ENCODE results near the gene KRTAP20-3.

KRTAP20-3 gene

GRCh38 chr21:30612132-30612531, 30.5 kb upstream of the KRTAP20-3 start:
- Histone ChIP-seq H3K4ac (ENCODE audit: low read length) (no peak overlapping the region), H4K91ac (ENCODE audit: low read depth, low read length, poor library complexity) (no peak overlapping the region), H3K14ac (ENCODE audit: low read length) (no peak overlapping the region), H4K8ac (ENCODE audit: low read depth, low read length) (no peak overlapping the region), H3K4me1 (ENCODE audit: control insufficient read depth in 2 of 2, insufficient read depth in 1 of 2, low read depth in 1 of 2, low read length in 2 of 2) (no peaks in the 10 kb centered on the region), H2BK12ac (ENCODE audit: low read length) (no peak overlapping the region), H3K23ac (ENCODE audit: low read depth, low read length, poor library complexity) (no peak overlapping the region), H3K4me3 (ENCODE audit: low read length in 2 of 2) (no peak overlapping the region), H3K9ac (ENCODE audit: low read depth, low read length, poor library complexity) (no peak overlapping the region), H3K27me3 (ENCODE audit: control insufficient read depth in 3 of 3, insufficient read depth in 3 of 3, low read depth in 1 of 3, low read length in 3 of 3) (no peaks in the 10 kb centered on the region), H3K9me3 (replicated peaks in 1 of 2; ENCODE audit: control insufficient read depth in 2 of 2, insufficient read depth in 1 of 2, low read depth in 1 of 2, low read length in 2 of 2) (no peaks in the 10 kb centered on the region), H3K27ac (replicated peaks; ENCODE audit: low read length) (no peak overlapping the region), H2BK120ac (ENCODE audit: low read depth, low read length) (no peak overlapping the region), H2AFZ (ENCODE audit: low read length) (no peak overlapping the region), H3K79me1 (ENCODE audit: low read depth, low read length) (no peaks in the 10 kb centered on the region), H3K18ac (ENCODE audit: low read length) (no peak overlapping the region), H2BK5ac (ENCODE audit: low read length) (no peak overlapping the region), H2BK15ac (ENCODE audit: low read length) (no peak overlapping the region), H3K36me3 (replicated peaks in 1 of 2; ENCODE audit: control insufficient read depth in 2 of 2, insufficient read depth in 2 of 2, low read length in 2 of 2) (no peaks in the 10 kb centered on the region), H2AK5ac (ENCODE audit: low read depth, low read length) (no peak overlapping the region), H3K4me2 (ENCODE audit: insufficient read depth, low read length, poor library complexity, severe bottlenecking) (no peak overlapping the region)
- no CpG with 5 or more reads among the region's 2 CpGs for WGBS, 2 donors (ENCODE audit: extremely low coverage in 2 of 2, insufficient read length in 2 of 2, insufficient replicate concordance in 1 of 2)
- no peak for DNase-seq (ENCODE audit: low spot score)

- no peaks in the 10 kb centered on the region for H3K79me1 ChIP-seq (ENCODE audit: low read depth, low read length)
- H3K4me1 ChIP-seq (ENCODE audit: control insufficient read depth in 2 of 2, insufficient read depth in 1 of 2, low read depth in 1 of 2, low read length in 2 of 2): no peaks in the 10 kb centered on the region
- H3K4me3 ChIP-seq (ENCODE audit: low read length in 2 of 2): no peak within 1 kb of the TSS
- H3K18ac ChIP-seq (ENCODE audit: low read length): peak within 1 kb of the TSS; percentile 48
- peak within 1 kb of the TSS; percentile 82 for H4K8ac ChIP-seq (ENCODE audit: low read depth, low read length)
- peak within 1 kb of the TSS; percentile 78 for H2AK5ac ChIP-seq (ENCODE audit: low read depth, low read length)
- no peak within 1 kb of the TSS for H3K4me2 ChIP-seq (ENCODE audit: insufficient read depth, low read length, poor library complexity, severe bottlenecking)
- H2BK12ac ChIP-seq (ENCODE audit: low read length): no peak within 1 kb of the TSS
- peak within 1 kb of the TSS; percentile 61 for H2BK120ac ChIP-seq (ENCODE audit: low read depth, low read length)
- no CpG with 5 or more reads among the region's 2 CpGs for WGBS, 2 donors (ENCODE audit: extremely low coverage in 2 of 2, insufficient read length in 2 of 2, insufficient replicate concordance in 1 of 2)
- H3K23ac ChIP-seq (ENCODE audit: low read depth, low read length, poor library complexity): no peak within 1 kb of the TSS
- H2BK15ac ChIP-seq (ENCODE audit: low read length): peak within 1 kb of the TSS; percentile 39
- DNase-seq (ENCODE audit: low spot score): no peak
- H4K91ac ChIP-seq (ENCODE audit: low read depth, low read length, poor library complexity): peak within 1 kb of the TSS; percentile 92
- H3K4ac ChIP-seq (ENCODE audit: low read length): no peak within 1 kb of the TSS
- H3K9ac ChIP-seq (ENCODE audit: low read depth, low read length, poor library complexity): no peak within 1 kb of the TSS
- H3K9me3 ChIP-seq (replicated peaks in 1 of 2; ENCODE audit: control insufficient read depth in 2 of 2, insufficient read depth in 1 of 2, low read depth in 1 of 2, low read length in 2 of 2): no peaks in the 10 kb centered on the region
- no peaks in the 10 kb centered on the region for H3K36me3 ChIP-seq (replicated peaks in 1 of 2; ENCODE audit: control insufficient read depth in 2 of 2, insufficient read depth in 2 of 2, low read length in 2 of 2)
- H2BK5ac ChIP-seq (ENCODE audit: low read length): no peak within 1 kb of the TSS
- H3K27ac ChIP-seq (replicated peaks; ENCODE audit: low read length): no peak within 1 kb of the TSS
- H3K14ac ChIP-seq (ENCODE audit: low read length): peak within 1 kb of the TSS; percentile 82
- H3K27me3 ChIP-seq (ENCODE audit: control insufficient read depth in 3 of 3, insufficient read depth in 3 of 3, low read depth in 1 of 3, low read length in 3 of 3): no peaks in the 10 kb centered on the region
- no peak within 1 kb of the TSS for H2AFZ ChIP-seq (ENCODE audit: low read length)
Observed at GRCh38 chr21:30613836-30614235, 28.8 kb upstream of the KRTAP20-3 start, which contains the start of gene KRTAP6-1. TSS of gene KRTAP6-1 (minus strand) at chr21:30613930. CDS start at chr21:30613904, 26 bp downstream.

- Histone ChIP-seq H4K8ac (ENCODE audit: low read depth, low read length) (no peak overlapping the region), H3K27me3 (ENCODE audit: control insufficient read depth in 3 of 3, insufficient read depth in 3 of 3, low read depth in 1 of 3, low read length in 3 of 3) (no peaks in the 10 kb centered on the region), H3K23ac (ENCODE audit: low read depth, low read length, poor library complexity) (no peak overlapping the region), H2AFZ (ENCODE audit: low read length) (no peak overlapping the region), H2AK5ac (ENCODE audit: low read depth, low read length) (no peak overlapping the region), H3K4me1 (ENCODE audit: control insufficient read depth in 2 of 2, insufficient read depth in 1 of 2, low read depth in 1 of 2, low read length in 2 of 2) (no peaks in the 10 kb centered on the region), H3K4ac (ENCODE audit: low read length) (no peak overlapping the region), H3K27ac (replicated peaks; ENCODE audit: low read length) (no peak overlapping the region), H3K79me1 (ENCODE audit: low read depth, low read length) (no peaks in the 10 kb centered on the region), H3K9me3 (replicated peaks in 1 of 2; ENCODE audit: control insufficient read depth in 2 of 2, insufficient read depth in 1 of 2, low read depth in 1 of 2, low read length in 2 of 2) (no peaks in the 10 kb centered on the region), H3K4me3 (ENCODE audit: low read length in 2 of 2) (no peak overlapping the region), H4K91ac (ENCODE audit: low read depth, low read length, poor library complexity) (no peak overlapping the region), H3K36me3 (replicated peaks in 1 of 2; ENCODE audit: control insufficient read depth in 2 of 2, insufficient read depth in 2 of 2, low read length in 2 of 2) (no peaks in the 10 kb centered on the region), H3K18ac (ENCODE audit: low read length) (no peak overlapping the region), H2BK120ac (ENCODE audit: low read depth, low read length) (no peak overlapping the region), H3K4me2 (ENCODE audit: insufficient read depth, low read length, poor library complexity, severe bottlenecking) (no peak overlapping the region), H2BK15ac (ENCODE audit: low read length) (no peak overlapping the region), H2BK5ac (ENCODE audit: low read length) (no peak overlapping the region), H3K9ac (ENCODE audit: low read depth, low read length, poor library complexity) (no peak overlapping the region), H2BK12ac (ENCODE audit: low read length) (no peak overlapping the region), H3K14ac (ENCODE audit: low read length) (no peak overlapping the region)
- DNase-seq (ENCODE audit: low spot score): no peak
Observed at GRCh38 chr21:30615199-30615598, 27.5 kb upstream of the KRTAP20-3 start.

GRCh38 chr21:30616125-30616524, 26.5 kb upstream of the KRTAP20-3 start, which contains the start of gene KRTAP20-1:
TSS of gene KRTAP20-1 (plus strand) at chr21:30616425. CDS start at chr21:30616455, 30 bp downstream.
- WGBS, 2 donors (ENCODE audit: extremely low coverage in 2 of 2, insufficient read length in 2 of 2, insufficient replicate concordance in 1 of 2): no CpG with 5 or more reads among the region's 2 CpGs

More at GRCh38 chr21:30616125-30616524, 26.5 kb upstream of the KRTAP20-3 start, which contains the start of gene KRTAP20-1:
- H4K8ac ChIP-seq (ENCODE audit: low read depth, low read length): no peak within 1 kb of the TSS
- no peak within 1 kb of the TSS for H2AFZ ChIP-seq (ENCODE audit: low read length)
- no peaks in the 10 kb centered on the region for H3K4me1 ChIP-seq (ENCODE audit: control insufficient read depth in 2 of 2, insufficient read depth in 1 of 2, low read depth in 1 of 2, low read length in 2 of 2)
- no peak within 1 kb of the TSS for H3K27ac ChIP-seq (replicated peaks; ENCODE audit: low read length)
- DNase-seq (ENCODE audit: low spot score): no peak
- H3K9me3 ChIP-seq (replicated peaks in 1 of 2; ENCODE audit: control insufficient read depth in 2 of 2, insufficient read depth in 1 of 2, low read depth in 1 of 2, low read length in 2 of 2): no peaks in the 10 kb centered on the region
- H3K79me1 ChIP-seq (ENCODE audit: low read depth, low read length): no peaks in the 10 kb centered on the region
- no peak within 1 kb of the TSS for H2BK5ac ChIP-seq (ENCODE audit: low read length)
- H2BK120ac ChIP-seq (ENCODE audit: low read depth, low read length): no peak within 1 kb of the TSS
- H3K14ac ChIP-seq (ENCODE audit: low read length): no peak within 1 kb of the TSS
- H3K27me3 ChIP-seq (ENCODE audit: control insufficient read depth in 3 of 3, insufficient read depth in 3 of 3, low read depth in 1 of 3, low read length in 3 of 3): no peaks in the 10 kb centered on the region
- no peak within 1 kb of the TSS for H2BK12ac ChIP-seq (ENCODE audit: low read length)
- no peak within 1 kb of the TSS for H3K23ac ChIP-seq (ENCODE audit: low read depth, low read length, poor library complexity)
- no peak within 1 kb of the TSS for H3K9ac ChIP-seq (ENCODE audit: low read depth, low read length, poor library complexity)
- H2AK5ac ChIP-seq (ENCODE audit: low read depth, low read length): no peak within 1 kb of the TSS
- H3K4ac ChIP-seq (ENCODE audit: low read length): no peak within 1 kb of the TSS
- H3K4me3 ChIP-seq (ENCODE audit: low read length in 2 of 2): no peak within 1 kb of the TSS
- H3K18ac ChIP-seq (ENCODE audit: low read length): no peak within 1 kb of the TSS
- no peak within 1 kb of the TSS for H3K4me2 ChIP-seq (ENCODE audit: insufficient read depth, low read length, poor library complexity, severe bottlenecking)
- H4K91ac ChIP-seq (ENCODE audit: low read depth, low read length, poor library complexity): no peak within 1 kb of the TSS
- no peak within 1 kb of the TSS for H2BK15ac ChIP-seq (ENCODE audit: low read length)
- H3K36me3 ChIP-seq (replicated peaks in 1 of 2; ENCODE audit: control insufficient read depth in 2 of 2, insufficient read depth in 2 of 2, low read length in 2 of 2): no peaks in the 10 kb centered on the region
